ENCODE results near the gene APOL6.

GRCh38 chr22:35606916-35607315 is 41.3 kb upstream of the APOL6 start:
- TF ChIP-seq SP1 (IDR thresholded peaks at IDR 0.05) (no peak), SP1 (CRISPR knock-in tag; IDR thresholded peaks at IDR 0.05) (no peak), ARHGAP35 (CRISPR knock-in tag; IDR thresholded peaks at IDR 0.05; ENCODE audit: borderline replicate concordance) (no peak), SRF (IDR thresholded peaks at IDR 0.05; ENCODE audit: low read depth, low read length) (no peak), CEBPB (IDR thresholded peaks at IDR 0.05; ENCODE audit: borderline replicate concordance, low read depth, low read length) (no peak)
